DMS 273 (cell line): Measurements from ENCODE around the gene CDH7.

Experiments used
- DNase-seq: peaks from one replicate; lab custom pipeline; 2025; ENCODE audit not compliant: unreplicated experiment; lab: John Stamatoyannopoulos, UW

Gene CDH7

GRCh38 chr18:65762556-65762955 is 11.7 kb downstream of the CDH7 start:
- peak; percentile 25 for DNase-seq

GRCh38 chr18:65767406-65767805 is 16.6 kb downstream of the CDH7 start:
- no peak for DNase-seq

DNA sequence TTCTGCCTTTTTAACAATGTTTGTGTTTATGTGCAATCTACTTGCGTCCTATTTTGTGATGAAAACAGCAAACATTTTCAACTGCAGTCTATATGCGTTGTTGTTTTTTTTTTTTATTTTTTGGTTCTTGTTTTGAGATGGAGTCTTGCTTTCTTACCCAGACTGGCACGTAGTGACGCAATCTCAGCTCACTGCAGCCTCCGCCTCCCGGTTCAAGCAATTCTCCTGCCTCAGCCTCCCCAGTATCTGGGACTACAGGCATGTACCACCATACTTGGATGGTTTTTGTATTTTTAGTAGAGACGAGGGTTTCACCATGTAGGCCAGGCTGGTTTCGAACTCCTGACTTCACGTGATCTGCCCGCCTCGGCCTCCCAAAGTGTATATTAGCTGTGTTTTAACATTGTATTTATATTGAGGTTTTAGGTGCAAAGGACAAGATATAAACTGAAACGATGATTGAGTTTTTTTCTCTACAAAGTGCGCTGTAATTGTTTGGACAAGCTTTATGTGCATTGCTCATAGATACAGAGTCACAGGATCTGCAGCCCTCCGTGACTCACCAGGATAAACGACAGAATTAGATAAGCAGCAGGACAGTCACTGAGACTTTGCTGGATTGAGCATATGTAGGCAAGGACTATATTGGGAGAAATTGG is 17.4 kb downstream of the CDH7 start:
- DNase-seq: no peak

GRCh38 chr18:65769652-65770051 is 18.8 kb downstream of the CDH7 start:
- DNase-seq: no peak

DNA sequence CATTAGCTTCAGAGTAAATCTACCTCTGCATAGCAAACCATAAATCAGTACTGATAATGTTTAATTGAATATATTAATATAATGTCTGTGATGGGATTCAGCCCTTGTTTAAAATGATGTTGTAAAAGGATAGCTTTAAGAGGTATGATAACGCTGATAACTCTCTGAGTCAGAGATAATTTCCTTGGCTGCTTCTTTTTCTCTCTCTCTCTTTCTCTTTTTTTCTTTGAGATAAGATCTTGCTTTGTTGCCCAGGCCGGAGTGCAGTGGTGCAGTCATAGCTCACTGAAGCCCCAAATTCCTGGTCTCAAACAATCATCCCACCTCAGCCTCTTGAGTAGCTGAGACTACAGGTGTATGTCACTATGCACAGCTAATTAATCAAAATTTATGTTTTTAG is 35.7 kb downstream of the CDH7 start:
- no peak for DNase-seq

DNA sequence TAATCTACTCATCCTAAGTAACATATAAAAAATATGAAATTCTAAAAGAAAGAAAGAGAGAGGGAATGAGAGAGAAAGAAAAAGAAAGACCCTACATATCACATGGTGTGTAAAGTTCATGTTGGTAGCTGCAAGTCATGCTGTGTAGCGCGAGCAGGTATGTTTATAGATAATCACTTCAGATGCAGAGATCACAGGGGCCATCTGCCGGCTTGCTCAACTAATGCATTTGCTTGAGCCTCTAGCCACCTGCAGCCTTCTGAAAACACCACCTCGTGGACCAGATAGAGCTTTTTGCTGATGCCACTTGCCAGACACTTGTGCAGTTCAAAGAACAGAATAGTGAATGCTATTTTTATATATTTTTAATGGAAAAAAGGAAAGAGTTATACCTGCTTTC is 37.6 kb downstream of the CDH7 start:
- DNase-seq: peak; percentile 75

DNA sequence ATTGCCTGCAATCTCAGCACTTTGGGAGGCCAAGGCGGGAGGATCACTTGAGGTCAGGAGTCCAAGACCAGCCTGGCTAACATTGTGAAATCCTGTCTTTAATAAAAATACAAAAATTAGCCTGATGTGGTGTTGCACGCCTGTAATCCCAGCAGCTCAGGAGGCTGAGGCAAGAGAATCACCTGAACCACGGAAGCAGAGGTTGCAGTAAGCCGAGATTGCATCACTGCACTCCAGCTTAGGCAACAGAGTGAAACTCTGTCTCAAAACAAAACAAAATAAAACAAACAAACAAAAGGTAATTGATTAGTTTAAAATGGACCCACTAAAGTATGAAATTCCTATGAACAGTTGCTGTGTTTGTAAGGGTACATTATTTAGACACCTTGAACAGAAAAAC is 39.8 kb downstream of the CDH7 start:
- no peak for DNase-seq

- DNase-seq: no peak
These were observed 40.9 kb downstream of the CDH7 start for GRCh38 chr18:65791719-65792118.

DNA sequence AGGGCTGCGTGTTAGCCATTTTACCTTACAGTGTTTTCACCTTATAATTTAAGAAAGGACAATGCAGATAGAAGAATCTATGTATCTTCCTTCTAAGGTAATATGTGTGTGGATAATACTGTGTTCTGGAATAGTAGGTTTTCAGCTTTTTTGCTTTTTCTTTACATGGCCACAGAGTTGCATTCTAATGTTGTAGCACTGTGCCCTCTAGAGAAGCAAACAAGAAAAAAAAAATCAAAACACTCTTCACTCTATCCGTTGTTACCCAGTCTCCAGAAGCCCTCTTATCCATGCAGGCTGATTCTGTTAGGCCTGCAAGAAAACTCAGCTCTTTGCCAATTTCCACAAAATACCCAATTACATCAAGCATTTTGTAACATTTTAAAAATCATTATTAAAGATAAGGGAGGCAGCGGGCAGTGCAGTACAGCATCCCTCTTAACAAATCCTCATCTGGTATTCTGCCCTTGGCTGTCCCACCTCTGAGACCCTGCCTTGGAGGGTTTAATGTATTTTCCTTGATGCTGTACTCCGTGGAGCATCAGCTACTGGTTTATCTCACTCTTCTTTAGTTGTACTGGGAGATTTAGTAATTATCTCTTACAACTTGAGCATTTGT is 41.8 kb downstream of the CDH7 start:
- no peak for DNase-seq

GRCh38 chr18:65808759-65809158 is 57.9 kb downstream of the CDH7 start:
- no peak for DNase-seq

- DNase-seq: no peak
These were observed 60.5 kb downstream of the CDH7 start for GRCh38 chr18:65811307-65811706.

GRCh38 chr18:65815506-65815905 is 64.7 kb downstream of the CDH7 start:
- DNase-seq: no peak

GRCh38 chr18:65817178-65817577 is 66.4 kb downstream of the CDH7 start:
- DNase-seq: no peak

DNA sequence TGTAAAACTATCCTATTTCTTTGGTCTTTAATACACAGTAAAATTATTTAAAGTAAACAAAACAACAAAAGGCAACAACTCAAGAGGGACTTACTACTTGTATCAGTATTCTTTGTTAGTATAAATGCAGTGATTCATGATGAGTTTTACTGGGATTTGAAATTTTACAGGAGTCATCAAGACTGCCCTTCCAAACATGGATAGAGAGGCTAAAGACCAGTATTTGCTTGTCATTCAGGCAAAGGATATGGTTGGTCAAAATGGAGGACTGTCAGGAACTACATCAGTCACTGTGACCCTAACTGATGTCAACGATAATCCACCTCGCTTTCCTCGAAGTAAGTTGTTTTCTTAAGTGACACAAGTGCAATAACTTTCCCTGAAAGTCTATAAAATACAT is 71.1 kb downstream of the CDH7 start:
- DNase-seq: no peak

DNA sequence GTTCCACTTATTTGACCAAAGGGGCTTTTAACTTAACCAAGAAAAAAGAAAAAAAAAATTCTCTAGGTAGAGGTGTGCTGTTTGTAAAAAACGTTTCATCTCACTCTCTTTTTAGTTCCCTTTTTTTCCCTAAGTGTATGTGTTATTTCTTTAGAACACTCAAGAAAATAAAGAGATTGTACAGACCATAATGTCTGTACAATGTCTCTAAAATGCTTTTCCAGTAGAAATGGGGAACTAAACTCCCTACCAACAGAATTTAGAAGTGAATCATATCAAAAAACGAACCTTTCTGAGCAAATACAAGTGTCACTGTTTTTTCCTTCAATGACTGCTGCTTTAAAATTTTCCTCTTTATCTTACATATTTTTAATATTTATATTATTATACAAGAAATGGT is 72.0 kb downstream of the CDH7 start:
- no peak for DNase-seq

DNA sequence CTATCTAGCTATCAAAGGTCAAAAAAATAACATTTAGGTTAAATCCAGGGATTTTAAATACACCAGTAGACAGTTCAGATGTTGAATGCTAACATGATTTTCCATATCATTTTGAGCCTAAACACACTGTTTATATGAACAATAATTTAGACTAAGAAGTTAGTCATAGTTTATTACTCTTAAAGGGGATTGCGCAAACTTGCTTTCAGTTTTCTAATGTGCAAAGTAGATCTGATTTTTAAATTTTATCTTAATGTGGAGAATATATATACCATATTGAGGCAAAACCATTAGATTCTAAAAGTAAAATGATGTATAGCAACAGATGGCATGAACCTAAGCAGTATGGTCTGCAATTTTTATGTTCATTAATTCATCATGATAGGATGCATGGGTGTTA is 76.6 kb downstream of the CDH7 start:
- DNase-seq: no peak

DNA sequence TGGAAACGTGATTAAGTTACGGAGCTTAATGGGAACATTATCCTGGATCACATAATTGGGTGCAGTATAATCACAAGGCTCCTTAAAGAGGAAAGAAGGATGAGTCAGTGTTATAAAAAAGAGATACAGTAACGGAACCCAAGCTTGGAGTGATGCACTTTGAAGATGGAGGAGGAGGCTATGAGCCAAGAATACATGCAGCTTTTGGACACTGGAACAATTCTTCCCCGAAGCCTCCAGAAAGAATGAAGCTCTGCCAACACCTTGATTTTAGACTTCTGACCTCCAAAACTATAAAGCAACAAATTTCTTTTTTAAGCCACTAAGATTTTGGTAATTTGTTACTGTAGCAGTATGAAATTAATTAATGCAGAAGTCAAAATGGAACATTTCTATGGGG is 85.1 kb downstream of the CDH7 start:
- DNase-seq: no peak

DNA sequence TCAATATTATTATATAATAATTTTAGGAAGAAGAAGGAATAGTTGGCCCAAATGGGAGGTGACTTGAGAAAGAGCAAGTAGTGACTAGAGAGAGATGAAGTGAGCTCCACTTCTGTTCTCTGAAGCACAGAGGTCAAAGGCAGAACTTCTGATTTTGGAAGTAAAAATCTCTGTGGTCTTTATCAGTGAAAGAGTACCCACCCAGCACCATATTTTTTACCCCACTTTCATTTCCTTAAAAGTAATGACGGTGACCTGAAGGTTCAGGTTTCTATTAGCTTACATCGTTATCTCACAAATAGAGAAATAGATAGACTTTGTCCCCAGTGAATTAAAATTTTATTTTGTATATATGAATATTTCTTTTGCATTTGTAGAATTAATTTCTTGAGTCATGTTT is 95.3 kb downstream of the CDH7 start:
- DNase-seq: no peak

- no peak for DNase-seq
These were observed 101.5 kb downstream of the CDH7 start for GRCh38 chr18:65852273-65852672.

DNA sequence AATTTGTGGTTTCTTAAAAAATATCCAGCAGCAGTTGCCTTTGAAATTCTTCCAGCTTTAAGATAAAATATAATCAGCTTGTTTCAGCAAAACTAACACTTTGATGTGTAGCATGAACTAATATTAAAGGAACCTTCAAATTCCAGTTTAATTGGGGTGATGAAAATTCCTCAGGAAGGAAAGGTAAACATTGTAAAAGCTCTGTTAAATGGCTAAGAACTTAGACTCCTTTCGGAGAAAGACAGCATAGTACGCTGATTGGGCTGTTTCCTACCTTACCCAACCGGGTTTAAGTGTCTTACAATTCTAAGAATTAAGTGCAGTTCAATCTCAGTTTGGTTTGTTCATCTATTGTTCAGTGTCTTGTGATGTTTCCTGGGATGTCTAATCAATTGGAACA is 108.3 kb downstream of the CDH7 start:
- no peak for DNase-seq

DNA sequence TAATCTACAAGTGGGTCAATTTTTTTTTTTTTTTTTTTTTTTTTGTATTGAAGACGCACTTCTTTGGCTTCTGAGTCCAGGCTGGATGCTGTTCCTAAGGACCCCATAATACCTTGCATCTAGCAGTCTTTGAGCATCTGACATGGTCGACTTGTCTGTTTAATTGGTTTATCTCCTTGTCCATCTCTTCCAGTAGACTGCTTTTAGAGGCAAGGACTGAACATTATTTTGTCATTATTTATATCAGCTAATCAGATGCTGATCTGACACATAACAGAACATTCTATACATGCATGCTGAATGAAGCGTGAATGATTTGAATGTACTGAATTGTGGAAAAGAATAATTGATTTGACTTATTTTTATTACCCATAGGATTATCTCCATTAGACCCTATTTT is 118.7 kb downstream of the CDH7 start:
- no peak for DNase-seq

GRCh38 chr18:65876310-65876709 is 125.5 kb downstream of the CDH7 start:
- DNase-seq: no peak

- no peak for DNase-seq
These were observed 146.5 kb downstream of the CDH7 start for GRCh38 chr18:65897292-65897691.
